HG03066 (cell line): ENCODE measurements around the gene CBFA2T2.
"Not testable (repeated sequence)": the region's sequence is repeated elsewhere in the genome, so short reads cannot be mapped to it uniquely, and the experiment has no call there.

Experiments
- ATAC-seq: cut with Tn5 transposase; IDR thresholded peaks from one replicate; pipeline ENCODE4 v1.9.1; 2021; ENCODE audit warnings: low read depth; ENCODE audit not compliant: unreplicated experiment

CBFA2T2 gene

DNA sequence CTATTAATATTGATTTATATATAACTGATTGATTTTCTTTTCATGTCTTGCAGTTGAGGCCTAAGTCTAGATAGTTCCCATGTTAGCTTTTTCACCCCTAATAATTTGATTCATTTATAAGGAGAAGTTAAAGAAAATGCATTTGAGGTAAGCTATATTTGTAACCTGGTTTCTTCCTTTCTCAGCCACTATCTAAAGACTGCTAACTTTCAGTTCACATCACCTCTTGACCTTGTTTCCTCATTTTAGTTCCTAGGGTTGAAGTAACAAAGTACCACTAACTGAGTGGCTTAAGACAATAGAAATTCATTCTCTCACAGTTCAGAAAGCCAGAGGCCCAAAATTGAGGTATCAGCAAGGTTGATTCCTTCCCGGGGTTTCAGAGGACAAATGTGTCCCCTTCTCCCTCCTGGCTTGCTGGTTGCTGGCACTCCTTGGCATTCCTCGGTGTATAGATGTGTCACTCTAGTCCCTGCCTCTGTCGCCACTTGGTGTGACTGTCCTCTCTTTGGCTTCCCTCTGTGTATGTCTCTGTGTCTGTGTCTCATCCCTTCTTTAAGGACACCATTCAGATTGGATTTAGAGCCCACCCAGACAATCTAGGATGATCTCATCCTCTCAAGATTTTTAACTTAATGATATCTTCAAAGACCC lies 116.3 kb downstream of the CBFA2T2 start:
- ATAC-seq: peak; percentile 88

GRCh38 chr20:33609504-33609903 lies 119.6 kb downstream of the CBFA2T2 start:
- no peak for ATAC-seq

DNA sequence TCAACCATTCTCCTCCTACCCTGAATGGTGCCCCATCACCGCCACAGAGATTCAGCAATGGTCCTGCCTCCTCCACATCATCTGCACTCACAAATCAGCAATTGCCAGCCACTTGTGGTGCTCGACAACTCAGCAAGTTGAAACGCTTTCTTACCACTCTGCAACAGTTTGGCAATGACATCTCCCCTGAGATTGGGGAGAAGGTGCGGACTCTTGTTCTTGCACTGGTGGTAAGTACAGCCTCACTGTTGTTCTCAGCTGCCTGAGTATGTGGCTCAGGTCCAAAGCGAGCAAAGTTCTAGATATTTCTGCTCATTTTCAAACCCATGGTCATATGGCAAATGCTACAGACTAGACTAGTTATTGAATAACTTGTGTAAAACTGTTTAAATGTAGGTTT lies 121.2 kb downstream of the CBFA2T2 start:
- no peak for ATAC-seq

- ATAC-seq: no peak
These were observed 122.1 kb downstream of the CBFA2T2 start for GRCh38 chr20:33612001-33612400.

- ATAC-seq: no peak
These were observed 132.0 kb downstream of the CBFA2T2 start for GRCh38 chr20:33621717-33622400.

GRCh38 chr20:33622705-33623365 lies 132.9 kb downstream of the CBFA2T2 start:
- ATAC-seq: no peak

DNA sequence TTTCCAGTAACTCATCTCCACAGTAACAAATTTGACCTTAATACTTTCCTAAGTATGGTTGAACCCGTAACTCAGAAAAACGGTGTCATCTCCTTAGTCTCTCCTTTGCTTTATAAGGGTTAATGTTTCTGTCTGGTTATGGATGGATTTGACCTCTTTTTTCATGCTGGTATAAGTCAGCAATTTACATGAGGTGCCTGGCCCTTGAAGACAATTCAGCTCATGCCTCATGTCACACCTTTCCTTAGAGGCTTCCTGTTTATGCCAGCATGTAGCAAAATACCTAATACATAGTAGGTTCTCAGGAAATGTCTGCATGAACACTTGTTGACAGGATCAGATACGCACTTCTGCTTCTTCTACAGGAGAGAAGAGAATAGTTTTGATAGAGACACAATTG lies 134.5 kb downstream of the CBFA2T2 start:
- no peak for ATAC-seq

DNA sequence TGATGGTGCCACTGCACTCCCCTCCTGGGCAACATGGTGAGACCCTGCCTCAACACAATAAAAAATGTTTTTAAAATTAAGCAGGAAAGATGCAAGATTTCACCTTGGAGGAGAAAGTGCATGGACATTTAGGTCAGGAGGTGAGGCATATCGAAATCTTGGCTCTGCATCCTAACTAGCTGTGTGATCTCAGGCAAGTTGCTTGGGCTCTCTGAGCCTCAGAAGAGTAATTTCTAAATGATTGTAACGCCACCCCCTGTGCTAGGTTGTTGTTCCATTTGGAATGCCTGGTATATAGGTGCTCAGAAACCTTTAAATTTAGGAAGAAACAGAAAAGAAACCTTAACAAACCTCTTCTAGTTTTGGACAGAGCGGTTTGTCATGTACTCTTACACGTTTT lies 136.3 kb downstream of the CBFA2T2 start:
- no peak for ATAC-seq

GRCh38 chr20:33627577-33628216 lies 137.8 kb downstream of the CBFA2T2 start:
- ATAC-seq: no peak

DNA sequence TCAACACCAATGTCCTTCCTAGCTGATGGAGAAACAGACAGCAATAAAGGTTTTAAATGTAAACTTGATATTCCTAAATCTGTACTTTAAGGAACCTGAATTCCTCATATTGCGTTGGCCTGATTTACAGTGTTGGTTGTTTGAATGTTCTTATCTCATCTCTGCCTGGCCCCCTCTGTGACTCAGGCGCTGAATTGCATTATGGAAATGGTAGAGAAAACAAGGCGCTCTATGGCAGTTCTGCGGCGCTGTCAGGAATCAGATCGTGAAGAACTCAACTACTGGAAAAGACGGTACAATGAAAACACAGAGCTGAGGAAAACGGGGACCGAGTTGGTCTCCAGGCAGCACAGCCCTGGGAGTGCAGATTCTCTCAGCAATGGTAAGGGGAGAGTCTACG lies 139.6 kb downstream of the CBFA2T2 start:
- ATAC-seq: no peak

DNA sequence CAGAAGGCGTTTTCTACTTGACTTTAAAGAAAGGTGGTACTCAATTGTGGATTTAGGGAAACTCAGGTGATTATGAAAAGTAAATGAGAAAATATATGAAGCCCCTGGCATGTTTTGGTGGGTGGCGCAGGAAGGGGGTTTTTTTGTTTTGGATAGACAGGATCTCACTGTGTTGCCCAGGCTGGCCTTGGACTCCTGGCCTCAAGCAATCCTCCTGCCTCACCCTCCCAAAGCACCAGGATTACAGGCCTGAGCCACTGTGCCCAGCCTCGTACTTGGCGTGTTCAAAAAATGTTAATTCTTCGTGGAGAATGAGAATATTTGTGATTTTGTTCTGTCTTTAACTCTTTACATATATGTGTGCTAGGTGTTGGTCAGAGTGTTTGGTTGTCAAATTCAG lies 140.1 kb downstream of the CBFA2T2 start:
- no peak for ATAC-seq

DNA sequence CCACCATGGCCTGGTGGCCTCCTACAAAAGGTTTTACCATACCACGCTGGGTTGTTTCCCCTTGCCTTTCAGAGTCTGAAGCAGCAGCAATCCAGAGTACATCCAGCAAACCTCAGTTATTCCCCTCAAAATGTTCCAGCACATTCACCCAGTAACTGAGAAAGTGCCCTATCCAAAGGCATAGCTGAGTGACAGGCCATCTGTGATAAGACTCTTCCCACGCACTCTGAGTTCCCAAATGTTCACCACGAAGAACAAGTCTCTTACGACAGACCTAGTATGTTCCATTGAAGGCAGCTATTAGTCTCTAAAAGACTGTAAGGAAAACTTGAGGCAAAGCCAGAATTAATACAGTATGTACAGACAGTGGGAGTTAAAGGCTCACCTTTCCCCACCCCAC lies 140.6 kb downstream of the CBFA2T2 start:
- ATAC-seq: no peak

GRCh38 chr20:33631910-33632309 lies 142.0 kb downstream of the CBFA2T2 start:
- not testable (repeated sequence) for ATAC-seq

GRCh38 chr20:33635341-33635740 lies 145.4 kb downstream of the CBFA2T2 start:
- ATAC-seq: no peak

GRCh38 chr20:33636776-33637175 lies 146.9 kb downstream of the CBFA2T2 start:
- no peak for ATAC-seq

GRCh38 chr20:33640287-33640686 lies 150.4 kb downstream of the CBFA2T2 start:
- ATAC-seq: no peak

- ATAC-seq: no peak
These were observed 154.6 kb downstream of the CBFA2T2 start for GRCh38 chr20:33644313-33645071.

- ATAC-seq: no peak
These were observed 155.1 kb downstream of the CBFA2T2 start for GRCh38 chr20:33645072-33645358.

- ATAC-seq: no peak
These were observed 155.5 kb downstream of the CBFA2T2 start for GRCh38 chr20:33645396-33645795.

GRCh38 chr20:33646191-33646590 lies 156.3 kb downstream of the CBFA2T2 start:
- no peak for ATAC-seq
